Thymus (tissue), 14 donors: ENCODE data around the gene UTP18. TPM values are rescaled to one million over a fixed set of nuclear protein-coding genes. Genes with fewer than 3 reads are reported as not detected.
"Not testable (repeated sequence)": the region's sequence is repeated elsewhere in the genome, so short reads cannot be mapped to it uniquely, and the experiment has no call there.

Experiments
- DNase-seq, 9 donors: peaks; one replicate each; pipeline ENCODE4 v3.0.0-alpha.2; 2013; ENCODE audit warnings: low spot score in 9 of 9, low read depth in 6 of 9, missing footprints in 1 of 9
- H3K27ac ChIP-seq, 2 donors: one replicate each; pipeline ENCODE4 v1.5.1; 2013; ENCODE audit warnings: control low read depth in 1 of 2, low read depth in 1 of 2, low read length in 1 of 2, mild to moderate bottlenecking in 1 of 2, moderate library complexity in 1 of 2
- H3K27me3 ChIP-seq, 2 donors: one replicate each; pipeline ENCODE4 v1.5.1; 2013; ENCODE audit warnings: low read length in 1 of 2; ENCODE audit not compliant: control insufficient read depth in 2 of 2, insufficient read depth in 1 of 2
- H3K36me3 ChIP-seq, 2 donors: one replicate each; pipeline ENCODE4 v1.5.1; 2013; ENCODE audit warnings: low read length in 1 of 2, mild to moderate bottlenecking in 1 of 2, moderate library complexity in 1 of 2; ENCODE audit not compliant: control insufficient read depth in 2 of 2, insufficient read depth in 2 of 2
- H3K4me1 ChIP-seq, 2 donors: one replicate each; pipeline ENCODE4 v1.5.1; 2013; ENCODE audit warnings: low read length in 2 of 2; ENCODE audit not compliant: control insufficient read depth in 2 of 2, insufficient read depth in 2 of 2
- H3K4me3 ChIP-seq, 2 donors: one replicate each; pipeline ENCODE4 v1.5.1; 2013; ENCODE audit warnings: low read length in 2 of 2, control low read depth in 1 of 2, mild to moderate bottlenecking in 1 of 2
- H3K9me3 ChIP-seq, 2 donors: one replicate each; pipeline ENCODE4 v1.5.1; 2013; ENCODE audit warnings: low read length in 1 of 2, mild to moderate bottlenecking in 1 of 2; ENCODE audit not compliant: control insufficient read depth in 2 of 2, insufficient read depth in 1 of 2
- WGBS: extraction: QIAGEN DNeasy Blood & Tissue Kit; methylation state at CpG from one replicate; pipeline ENCODE4 v1.1.7; 2013; 5-methylcytosine and 5-hydroxymethylcytosine counted together
- long read RNA-seq, 10 donors: transcript quantifications; one replicate each; lab custom pipeline, GENCODE V29; 2026
- polyA plus RNA-seq: library from polyadenylated mRNA; stranded (reverse); fragments of 200-250 nt; gene quantifications from one replicate; pipeline ENCODE4 v1.2.3, GENCODE V29; 2013
- total RNA-seq: library from RNA; stranded (reverse); fragments of 120-200 nt; gene quantifications from one replicate; pipeline ENCODE4 v1.2.4, GENCODE V29; 2013
- donor health status: healthy.

Gene UTP18
- total RNA-seq (56.2 TPM), polyA plus RNA-seq (37.8 TPM)
- long read RNA-seq, donor 1, partial matches to known transcripts: 0 of 3 reads
- long read RNA-seq, donor 1, other reads (novel, unspliced or antisense): 0 of 3 reads
- long read RNA-seq, donor 2: 0 reads
- long read RNA-seq, donor 3, transcript UTP18-201 (14 exons, 1,894 nt): major isoform, 36 of 46 reads
- long read RNA-seq, donor 3, partial matches to known transcripts: 10 of 46 reads
- long read RNA-seq, donor 3, other reads (novel, unspliced or antisense): 0 of 46 reads
- long read RNA-seq, donor 4, transcript UTP18-201 (14 exons, 1,894 nt): major isoform, 9 of 15 reads
- long read RNA-seq, donor 4, partial matches to known transcripts: 6 of 15 reads
- long read RNA-seq, donor 4, other reads (novel, unspliced or antisense): 0 of 15 reads
- long read RNA-seq, donor 5, transcript UTP18-201 (14 exons, 1,894 nt): major isoform, 22 of 33 reads
- long read RNA-seq, donor 5, partial matches to known transcripts: 11 of 33 reads
- long read RNA-seq, donor 5, other reads (novel, unspliced or antisense): 0 of 33 reads
- long read RNA-seq, donor 6, transcript UTP18-201 (14 exons, 1,894 nt): major isoform, 24 of 24 reads
- long read RNA-seq, donor 6, partial matches to known transcripts: 0 of 24 reads
- long read RNA-seq, donor 6, other reads (novel, unspliced or antisense): 0 of 24 reads
- long read RNA-seq, donor 7, transcript UTP18-201 (14 exons, 1,894 nt): major isoform, 12 of 17 reads
- long read RNA-seq, donor 7, partial matches to known transcripts: 5 of 17 reads
- long read RNA-seq, donor 7, other reads (novel, unspliced or antisense): 0 of 17 reads
- long read RNA-seq, donor 8, transcript UTP18-201 (14 exons, 1,894 nt): major isoform, 5 of 5 reads
- long read RNA-seq, donor 8, partial matches to known transcripts: 0 of 5 reads
- long read RNA-seq, donor 8, other reads (novel, unspliced or antisense): 0 of 5 reads
- long read RNA-seq, donor 9, transcript UTP18-201 (14 exons, 1,894 nt): major isoform, 11 of 11 reads
- long read RNA-seq, donor 9, partial matches to known transcripts: 0 of 11 reads
- long read RNA-seq, donor 9, other reads (novel, unspliced or antisense): 0 of 11 reads
- long read RNA-seq, donor 10, transcript UTP18-201 (14 exons, 1,894 nt): major isoform, 14 of 14 reads
- long read RNA-seq, donor 10, partial matches to known transcripts: 0 of 14 reads
- long read RNA-seq, donor 10, other reads (novel, unspliced or antisense): 0 of 14 reads

- H3K27ac ChIP-seq: peak within 1 kb of the TSS; percentile 98 to 100
- under 1% methylated on average over 93 of the region's 93 CpGs for WGBS
- no peaks in the 10 kb centered on the region for H3K9me3 ChIP-seq
- peak within 1 kb of the TSS; percentile 84 to 95 for H3K4me3 ChIP-seq
- peaks cover 27 to 28% of the 10 kb centered on the region in 2 donors for H3K4me1 ChIP-seq
- no peaks in the 10 kb centered on the region for H3K27me3 ChIP-seq
- H3K36me3 ChIP-seq: peaks cover 3 to 21% of the 10 kb centered on the region in 2 donors
- peak in 7 of 9 donors; percentile 61 to 98 (median 97) for DNase-seq
These were observed at the start of gene UTP18 for GRCh38 chr17:51260237-51261023. UTP18 (plus strand) TSS chr17:51260546; CDS start chr17:51260585, 39 bp downstream.

- DNase-seq: no peak
- no peaks in the 10 kb centered on the region for H3K9me3 ChIP-seq
- H3K36me3 ChIP-seq: peaks cover 20 to 57% of the 10 kb centered on the region in 2 donors
- 96% methylated on average over 1 of the region's 1 CpG for WGBS
- no peak overlapping the region for H3K27ac ChIP-seq
- H3K4me3 ChIP-seq: no peak overlapping the region
- H3K27me3 ChIP-seq: no peaks in the 10 kb centered on the region
- no peaks in the 10 kb centered on the region for H3K4me1 ChIP-seq
These were observed 45.4 kb upstream of the UTP18 start for GRCh38 chr17:51214920-51215319.

GRCh38 chr17:51217946-51218345 is 42.4 kb upstream of the UTP18 start:
- Histone ChIP-seq H3K4me3 (no peak overlapping the region), H3K4me1 (no peaks in the 10 kb centered on the region), H3K36me3 (peaks cover 19 to 57% of the 10 kb centered on the region in 2 donors), H3K9me3 (no peaks in the 10 kb centered on the region), H3K27ac (no peak overlapping the region), H3K27me3 (no peaks in the 10 kb centered on the region)
- 96% methylated on average over 1 of the region's 1 CpG for WGBS
- DNase-seq: no peak

GRCh38 chr17:51221322-51221721 is 39.0 kb upstream of the UTP18 start:
- Histone ChIP-seq H3K4me3 (no peak overlapping the region), H3K36me3 (peaks cover 29 to 54% of the 10 kb centered on the region in 2 donors), H3K27ac (no peak overlapping the region), H3K4me1 (no peaks in the 10 kb centered on the region), H3K27me3 (no peaks in the 10 kb centered on the region), H3K9me3 (no peaks in the 10 kb centered on the region)
- 98% methylated on average over 4 of the region's 4 CpGs for WGBS
- no peak for DNase-seq

GRCh38 chr17:51224402-51225262 is 35.7 kb upstream of the UTP18 start:
- Histone ChIP-seq H3K36me3 (peaks cover 21 to 31% of the 10 kb centered on the region in 2 donors), H3K4me1 (no peaks in the 10 kb centered on the region), H3K9me3 (no peaks in the 10 kb centered on the region), H3K27ac (no peak overlapping the region), H3K4me3 (no peak overlapping the region), H3K27me3 (no peaks in the 10 kb centered on the region)
- no peak for DNase-seq
- 61% methylated on average over 10 of the region's 10 CpGs for WGBS

GRCh38 chr17:51225523-51225922 is 34.8 kb upstream of the UTP18 start:
- WGBS: 98% methylated on average over 7 of the region's 7 CpGs
- not testable (repeated sequence) for H3K9me3 ChIP-seq, H3K27me3 ChIP-seq, H3K27ac ChIP-seq, DNase-seq, H3K4me1 ChIP-seq, H3K4me3 ChIP-seq
- peaks cover 16 to 25% of the 10 kb centered on the region in 2 donors for H3K36me3 ChIP-seq

GRCh38 chr17:51228161-51228560 is 32.2 kb upstream of the UTP18 start:
- H3K27ac ChIP-seq: no peak overlapping the region
- WGBS: 79% methylated on average over 4 of the region's 4 CpGs

More at GRCh38 chr17:51228161-51228560, 32.2 kb upstream of the UTP18 start:
- Histone ChIP-seq H3K9me3 (no peaks in the 10 kb centered on the region), H3K4me1 (no peaks in the 10 kb centered on the region), H3K36me3 (peaks cover 8 to 14% of the 10 kb centered on the region in 2 donors), H3K27me3 (no peaks in the 10 kb centered on the region), H3K4me3 (no peak overlapping the region)
- DNase-seq: no peak
